Left ventricle myocardium inferior (tissue), 1 donor: Measurements from ENCODE around the gene TBC1D22A. TPM values are rescaled to one million over a fixed set of nuclear protein-coding genes. Genes with fewer than 3 reads are reported as not detected.

Source experiments
- DNase-seq: peaks from one replicate; pipeline ENCODE4 v3.0.0-alpha.2; 2020
- H3K27ac ChIP-seq: fragments of 200-600 bp; replicated peaks from 2 replicates; pipeline ENCODE4 v1.8.0; 2021
- H3K27me3 ChIP-seq: fragments of 200-600 bp; 2 replicates; pipeline ENCODE4 v1.8.0; 2021; ENCODE audit warnings: low read depth
- H3K36me3 ChIP-seq: fragments of 200-600 bp; 2 replicates; pipeline ENCODE4 v1.8.0; 2021
- H3K4me1 ChIP-seq: fragments of 200-600 bp; 2 replicates; pipeline ENCODE4 v1.8.0; 2021
- H3K4me3 ChIP-seq: fragments of 200-600 bp; 2 replicates; pipeline ENCODE4 v1.8.0; 2021; ENCODE audit warnings: mild to moderate bottlenecking, moderate library complexity
- H3K9me3 ChIP-seq: fragments of 200-600 bp; replicated peaks from 2 replicates; pipeline ENCODE4 v1.8.0; 2021
- intact Hi-C: fragments of 100-400 bp; cut with micrococcal nuclease; formaldehyde crosslinking; loops from one replicate; pipeline ENCODE4 v1.11.0; 2022
- total RNA-seq: library from RNA; stranded (reverse); fragmentation: NEBNext Ultra II Directional; extraction: Animal tissue kit (Norgen Biotek cat#: 25700); gene quantifications from one replicate; pipeline ENCODE4 v1.2.1, GENCODE V29; 2021
- TF ChIP-seq, protein P1 (sequence below): fragments of 200-600 bp; IDR thresholded peaks from 2 replicates; pipeline ENCODE4 v1.8.0; 2021; ENCODE audit warnings: antibody characterized with exemption, mild to moderate bottlenecking, borderline replicate concordance
- donor health status: DM: no; HTN: yes; CAD: no; lungs with severe emphysema.

The TBC1D22A gene
- total RNA-seq, 1 donor from 2014 or later: 16.2 TPM

DNA sequence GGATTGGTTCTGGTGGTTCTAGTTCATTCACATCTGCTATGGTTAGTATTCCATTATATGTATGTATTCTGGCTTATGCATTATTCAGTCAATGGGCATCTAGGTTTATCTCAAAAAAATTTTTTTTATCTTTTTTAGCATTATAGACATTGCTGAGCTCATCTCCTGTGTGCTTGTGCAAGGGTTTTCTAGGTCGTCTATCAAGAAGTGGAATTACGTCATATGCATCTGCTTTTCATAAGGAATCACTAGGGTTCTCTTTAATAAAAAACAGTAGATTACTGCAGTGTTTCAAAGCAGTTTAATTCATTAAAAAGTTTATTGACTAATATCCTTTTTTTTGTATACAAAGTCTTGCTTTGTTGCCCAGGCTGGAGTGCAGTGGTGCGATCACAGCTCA lies 21.3 kb downstream of the TBC1D22A start:
- no peak overlapping the region for H3K27ac ChIP-seq
- no peaks in the 10 kb centered on the region for H3K9me3 ChIP-seq
- intact Hi-C loops: no loop called here
- DNase-seq: no peak
- TF ChIP-seq, protein P1, sequence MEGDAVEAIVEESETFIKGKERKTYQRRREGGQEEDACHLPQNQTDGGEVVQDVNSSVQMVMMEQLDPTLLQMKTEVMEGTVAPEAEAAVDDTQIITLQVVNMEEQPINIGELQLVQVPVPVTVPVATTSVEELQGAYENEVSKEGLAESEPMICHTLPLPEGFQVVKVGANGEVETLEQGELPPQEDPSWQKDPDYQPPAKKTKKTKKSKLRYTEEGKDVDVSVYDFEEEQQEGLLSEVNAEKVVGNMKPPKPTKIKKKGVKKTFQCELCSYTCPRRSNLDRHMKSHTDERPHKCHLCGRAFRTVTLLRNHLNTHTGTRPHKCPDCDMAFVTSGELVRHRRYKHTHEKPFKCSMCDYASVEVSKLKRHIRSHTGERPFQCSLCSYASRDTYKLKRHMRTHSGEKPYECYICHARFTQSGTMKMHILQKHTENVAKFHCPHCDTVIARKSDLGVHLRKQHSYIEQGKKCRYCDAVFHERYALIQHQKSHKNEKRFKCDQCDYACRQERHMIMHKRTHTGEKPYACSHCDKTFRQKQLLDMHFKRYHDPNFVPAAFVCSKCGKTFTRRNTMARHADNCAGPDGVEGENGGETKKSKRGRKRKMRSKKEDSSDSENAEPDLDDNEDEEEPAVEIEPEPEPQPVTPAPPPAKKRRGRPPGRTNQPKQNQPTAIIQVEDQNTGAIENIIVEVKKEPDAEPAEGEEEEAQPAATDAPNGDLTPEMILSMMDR: no peak
- peaks cover 14% of the 10 kb centered on the region for H3K4me1 ChIP-seq
- H3K4me3 ChIP-seq: no peak overlapping the region
- H3K27me3 ChIP-seq: no peaks in the 10 kb centered on the region
- H3K36me3 ChIP-seq: no peaks in the 10 kb centered on the region

- Histone ChIP-seq H3K4me1 (peaks cover 52% of the 10 kb centered on the region), H3K4me3 (no peak overlapping the region), H3K27ac (no peak overlapping the region), H3K36me3 (peaks cover 7% of the 10 kb centered on the region), H3K27me3 (no peaks in the 10 kb centered on the region), H3K9me3 (no peaks in the 10 kb centered on the region)
- intact Hi-C loops: no loop called here
- DNase-seq: no peak
- TF ChIP-seq, protein P1: no peak
Observed at GRCh38 chr22:46788441-46789172, 26.2 kb downstream of the TBC1D22A start.

GRCh38 chr22:46789992-46790391 lies 27.5 kb downstream of the TBC1D22A start:
- Histone ChIP-seq H3K9me3 (no peaks in the 10 kb centered on the region), H3K27ac (no peak overlapping the region), H3K4me1 (peaks cover 52% of the 10 kb centered on the region), H3K36me3 (peaks cover 19% of the 10 kb centered on the region), H3K4me3 (no peak overlapping the region), H3K27me3 (no peaks in the 10 kb centered on the region)
- DNase-seq: no peak
- TF ChIP-seq, protein P1: no peak
- intact Hi-C loops: no loop called here

GRCh38 chr22:46791201-46791731 lies 28.8 kb downstream of the TBC1D22A start:
- no peak for DNase-seq
- peak overlapping the region; percentile 3 for H3K4me3 ChIP-seq
- peaks cover 27% of the 10 kb centered on the region for H3K36me3 ChIP-seq
- H3K27me3 ChIP-seq: no peaks in the 10 kb centered on the region
- TF ChIP-seq, protein P1: no peak
- intact Hi-C loops: no loop called here
- H3K4me1 ChIP-seq: peaks cover 52% of the 10 kb centered on the region
- H3K9me3 ChIP-seq: no peaks in the 10 kb centered on the region
- H3K27ac ChIP-seq: peak overlapping the region; percentile 36

DNA sequence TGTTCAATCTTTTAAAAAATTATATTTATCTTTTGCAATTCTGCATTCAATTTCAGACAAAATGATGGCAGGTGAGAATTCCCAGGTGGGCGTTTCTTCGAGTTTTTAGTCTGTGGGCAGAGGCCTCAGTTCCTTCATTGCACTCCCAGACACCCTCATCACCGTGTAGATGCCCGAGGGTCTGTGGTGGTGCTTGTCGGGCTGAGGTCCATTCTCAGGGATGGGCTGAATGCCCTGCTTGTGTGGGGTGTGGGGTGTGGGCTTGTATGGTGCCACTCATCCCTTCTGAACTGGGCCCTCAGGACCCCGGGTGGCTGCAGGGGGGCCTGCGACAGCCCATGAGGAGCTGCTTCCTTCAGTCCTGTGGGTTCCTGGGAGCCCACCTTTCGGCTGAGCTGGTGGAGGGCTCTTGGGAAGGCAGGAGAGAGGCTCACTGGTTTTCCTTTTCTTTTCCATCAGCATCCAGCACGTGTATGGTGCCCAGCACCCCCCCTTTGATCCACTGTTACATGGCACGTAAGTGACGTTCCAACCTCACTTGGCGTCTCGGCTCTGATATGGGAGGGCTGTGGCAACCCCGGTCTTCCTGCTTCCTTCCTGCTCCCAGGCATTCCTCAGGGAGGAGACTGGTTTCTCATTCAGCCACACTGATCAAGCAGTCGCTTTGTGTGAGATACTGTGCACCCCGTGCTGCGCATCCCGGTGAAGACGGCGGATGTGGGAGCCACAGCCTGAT lies 29.8 kb downstream of the TBC1D22A start:
- peaks cover 52% of the 10 kb centered on the region for H3K4me1 ChIP-seq
- no peak for DNase-seq
- intact Hi-C loops: no loop called here
- no peak overlapping the region for H3K4me3 ChIP-seq
- H3K36me3 ChIP-seq: peaks cover 30% of the 10 kb centered on the region
- H3K9me3 ChIP-seq: no peaks in the 10 kb centered on the region
- no peaks in the 10 kb centered on the region for H3K27me3 ChIP-seq
- H3K27ac ChIP-seq: peak overlapping the region; percentile 36
- TF ChIP-seq, protein P1: no peak
